Thyroid gland (tissue), 4 donors: ENCODE measurements around the gene GAPDHS. TPM values are rescaled to one million over a fixed set of nuclear protein-coding genes. Genes with fewer than 3 reads are reported as not detected.

Source experiments
- DNase-seq, 2 donors: peaks; one replicate each; pipeline ENCODE4 v3.0.0-alpha.2; 2019
- H3K27ac ChIP-seq, 3 donors: fragments of 200-600 bp; sonication (generic); 1 replicate in 2 of 3; 2 replicates in 1 of 3; pipeline ENCODE4 v1.5.1; 2016 to 2019; ENCODE audit warnings: mild to moderate bottlenecking in 1 of 3, moderate library complexity in 1 of 3
- H3K27me3 ChIP-seq: fragments of 200-600 bp; sonication (generic); one replicate; pipeline ENCODE4 v1.5.1; 2019
- H3K36me3 ChIP-seq, 2 donors: fragments of 200-600 bp; sonication (generic); one replicate each; pipeline ENCODE4 v1.5.1; 2016 to 2019
- H3K4me1 ChIP-seq, 2 donors: fragments of 200-600 bp; sonication (generic); one replicate each; pipeline ENCODE4 v1.5.1; 2017 to 2019
- H3K4me3 ChIP-seq, 3 donors: fragments of 200-600 bp; sonication (generic); replicated peaks in 1 of 3; 1 replicate in 2 of 3; 2 replicates in 1 of 3; pipeline ENCODE4 v1.5.1; 2016; ENCODE audit warnings: mild to moderate bottlenecking in 1 of 3
- H3K9me3 ChIP-seq: fragments of 200-600 bp; sonication (generic); one replicate; pipeline ENCODE4 v1.5.1; 2017
- POLR2A ChIP-seq, 2 donors: fragments of 450-650 bp; IDR thresholded peaks; one replicate each; pipeline ENCODE4 v1.6.1; 2017; ENCODE audit warnings: antibody characterized with exemption in 2 of 2, mild to moderate bottlenecking in 2 of 2, moderate library complexity in 1 of 2
- WGBS, 2 donors: methylation state at CpG; one replicate each; pipeline ENCODE4 v1.1.5; 2017; 5-methylcytosine and 5-hydroxymethylcytosine counted together
- intact Hi-C: fragments of 100-400 bp; cut with DNase I; formaldehyde crosslinking; loops from one replicate; pipeline ENCODE4 v1.15.1; 2023
- total RNA-seq, 4 donors: library from RNA; depleted of rRNA; stranded (reverse); fragments of >200 nt; gene quantifications; one replicate each; pipeline ENCODE4 v1.2.3, GENCODE V29; 2016
- TF ChIP-seq, protein P1 (sequence below), 6 experiments: fragments of 200-600 bp in 3 of 6; fragments of 450-650 bp in 3 of 6; sonication (generic) in 3 of 6; IDR thresholded peaks; one replicate each; pipeline ENCODE4 v1.5.1; 2016 to 2019; ENCODE audit warnings: antibody characterized with exemption in 6 of 6, mild to moderate bottlenecking in 2 of 6, inconsistent platforms in 1 of 6, moderate library complexity in 1 of 6

Gene GAPDHS
- total RNA-seq, 4 donors from 2014 or later = 1.6 TPM; not detected in 3

GRCh38 chr19:35509861-35510625, 23.2 kb upstream of the GAPDHS start:
- no peaks in the 10 kb centered on the region for H3K9me3 ChIP-seq
- peak; percentile 95 for DNase-seq
- H3K4me3 ChIP-seq = peak overlapping the region; percentile 7 to 63 (median 37)
- peak overlapping the region; percentile 67 to 89 (median 79) for H3K27ac ChIP-seq
- peaks cover 0 to 6% of the 10 kb centered on the region in 2 donors for H3K36me3 ChIP-seq
- H3K27me3 ChIP-seq = no peaks in the 10 kb centered on the region
- TF ChIP-seq, protein P1, sequence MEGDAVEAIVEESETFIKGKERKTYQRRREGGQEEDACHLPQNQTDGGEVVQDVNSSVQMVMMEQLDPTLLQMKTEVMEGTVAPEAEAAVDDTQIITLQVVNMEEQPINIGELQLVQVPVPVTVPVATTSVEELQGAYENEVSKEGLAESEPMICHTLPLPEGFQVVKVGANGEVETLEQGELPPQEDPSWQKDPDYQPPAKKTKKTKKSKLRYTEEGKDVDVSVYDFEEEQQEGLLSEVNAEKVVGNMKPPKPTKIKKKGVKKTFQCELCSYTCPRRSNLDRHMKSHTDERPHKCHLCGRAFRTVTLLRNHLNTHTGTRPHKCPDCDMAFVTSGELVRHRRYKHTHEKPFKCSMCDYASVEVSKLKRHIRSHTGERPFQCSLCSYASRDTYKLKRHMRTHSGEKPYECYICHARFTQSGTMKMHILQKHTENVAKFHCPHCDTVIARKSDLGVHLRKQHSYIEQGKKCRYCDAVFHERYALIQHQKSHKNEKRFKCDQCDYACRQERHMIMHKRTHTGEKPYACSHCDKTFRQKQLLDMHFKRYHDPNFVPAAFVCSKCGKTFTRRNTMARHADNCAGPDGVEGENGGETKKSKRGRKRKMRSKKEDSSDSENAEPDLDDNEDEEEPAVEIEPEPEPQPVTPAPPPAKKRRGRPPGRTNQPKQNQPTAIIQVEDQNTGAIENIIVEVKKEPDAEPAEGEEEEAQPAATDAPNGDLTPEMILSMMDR (IDR thresholded peaks at IDR 0.05) = peak; percentile 91 to 99 (median 98)
- peak in 1 of 2 donors; percentile 88 for TF ChIP-seq POLR2A (IDR thresholded peaks at IDR 0.05)
- WGBS, 2 donors = 1% methylated on average over 27 to 34 of the region's 39 CpGs
- intact Hi-C loops = loop anchor here (5.0 kb wide), 1 partner anchor 77 kb away; the partner anchor contains the start of gene PMIS2
- H3K4me1 ChIP-seq = peaks cover 20 to 33% of the 10 kb centered on the region in 2 donors

DNA sequence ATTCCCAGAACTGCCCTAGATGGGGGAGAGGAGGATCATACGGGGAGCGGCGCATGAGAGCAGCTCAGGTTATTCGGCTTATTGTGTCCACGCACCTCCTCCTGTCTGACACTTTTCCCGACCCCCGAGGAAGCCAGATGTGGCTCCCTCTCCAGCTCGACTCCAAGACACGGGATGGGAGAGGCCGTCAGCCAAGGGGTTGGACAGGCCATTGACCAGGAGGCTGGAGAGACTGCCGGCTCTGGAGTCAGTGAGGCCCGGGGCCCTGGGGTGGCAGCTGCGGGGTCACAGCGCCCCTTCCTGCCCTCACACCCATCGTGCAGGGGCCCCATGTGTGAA, 22.7 kb upstream of the GAPDHS start:
- H3K9me3 ChIP-seq = no peaks in the 10 kb centered on the region
- intact Hi-C loops = loop anchor here (5.0 kb wide), 1 partner anchor 77 kb away; the partner anchor contains the start of gene PMIS2
- peaks cover 20 to 33% of the 10 kb centered on the region in 2 donors for H3K4me1 ChIP-seq
- no peak for DNase-seq
- no peaks in the 10 kb centered on the region for H3K27me3 ChIP-seq
- H3K27ac ChIP-seq = peak overlapping the region; percentile 67 to 89 (median 79)
- peaks cover 0 to under 1% of the 10 kb centered on the region in 2 donors for H3K36me3 ChIP-seq
- WGBS, 2 donors = 20 to 35% methylated on average over 4 to 13 of the region's 15 CpGs
- TF ChIP-seq POLR2A (IDR thresholded peaks at IDR 0.05) = no peak
- TF ChIP-seq, protein P1 (IDR thresholded peaks at IDR 0.05) = peak in 1 of 6 experiments; percentile 8
- H3K4me3 ChIP-seq = peak overlapping the region in 1 of 3 donors; percentile 37

- Histone ChIP-seq H3K4me3 (no peak overlapping the region), H3K27ac (no peak overlapping the region), H3K9me3 (no peaks in the 10 kb centered on the region), H3K4me1 (peaks cover 20 to 33% of the 10 kb centered on the region in 2 donors), H3K36me3 (no peaks in the 10 kb centered on the region), H3K27me3 (no peaks in the 10 kb centered on the region)
- TF ChIP-seq POLR2A (IDR thresholded peaks at IDR 0.05) = no peak
- TF ChIP-seq, protein P1 (IDR thresholded peaks at IDR 0.05) = no peak
- 81 to 87% methylated on average over 4 to 7 of the region's 7 CpGs for WGBS, 2 donors
- no peak for DNase-seq
- intact Hi-C loops = loop anchor here (5.0 kb wide), 1 partner anchor 76 kb away; the partner anchor contains the start of gene PMIS2
These were observed 21.9 kb upstream of the GAPDHS start for GRCh38 chr19:35511337-35511736.

DNA sequence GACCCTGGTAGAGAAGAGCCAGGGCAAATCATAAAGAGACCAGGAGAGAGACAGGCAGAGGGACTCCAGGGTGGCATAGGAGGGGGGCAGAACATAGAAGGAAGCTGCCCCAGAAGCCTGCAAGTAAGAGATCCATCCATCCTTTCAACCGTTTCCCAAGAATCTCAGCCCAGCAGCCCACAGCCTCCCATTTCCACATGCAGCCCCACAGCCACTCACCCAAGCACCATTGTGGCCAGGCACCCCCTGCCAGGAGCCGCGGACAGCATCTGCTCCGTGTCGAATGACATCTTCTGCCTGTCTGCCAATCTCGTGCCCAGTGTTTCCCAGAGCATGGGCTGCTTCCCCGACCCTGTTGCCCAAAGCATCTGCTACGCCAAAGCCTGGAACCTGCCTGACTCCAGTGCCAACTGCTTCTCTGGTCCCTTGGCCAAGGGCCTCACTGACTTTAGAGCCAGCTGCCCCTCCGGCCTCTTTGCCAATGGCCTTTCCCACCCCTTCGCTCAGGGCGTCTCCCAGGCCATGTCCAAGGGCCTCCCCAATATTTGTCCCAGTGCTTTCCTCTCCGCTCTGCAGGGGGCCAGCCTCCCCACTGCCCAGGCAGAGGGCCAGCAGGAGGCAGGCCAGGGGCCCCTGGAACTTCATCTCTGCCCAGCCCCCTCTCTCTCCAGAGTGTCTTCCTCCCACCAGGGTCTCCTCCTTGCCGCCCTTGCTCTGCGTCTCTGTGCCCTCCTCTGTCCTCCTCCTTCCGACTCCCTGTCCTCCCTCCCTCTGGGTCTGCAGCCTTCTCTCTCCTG, 20.2 kb upstream of the GAPDHS start:
- DNase-seq = no peak
- no peak overlapping the region for H3K4me3 ChIP-seq
- H3K36me3 ChIP-seq = no peaks in the 10 kb centered on the region
- no peaks in the 10 kb centered on the region for H3K9me3 ChIP-seq
- H3K4me1 ChIP-seq = peaks cover 20 to 33% of the 10 kb centered on the region in 2 donors
- 84% methylated on average over 11 to 15 of the region's 15 CpGs for WGBS, 2 donors
- TF ChIP-seq, protein P1 (IDR thresholded peaks at IDR 0.05) = no peak
- no peak for TF ChIP-seq POLR2A (IDR thresholded peaks at IDR 0.05)
- peak overlapping the region in 1 of 3 donors; percentile 71 for H3K27ac ChIP-seq
- no peaks in the 10 kb centered on the region for H3K27me3 ChIP-seq
- intact Hi-C loops = loop anchor here (5.0 kb wide), 1 partner anchor 74 kb away; the partner anchor contains the start of gene PMIS2
